OCI-LY7 (cell line): ENCODE data around the gene GOT1. TPM values are rescaled to one million over a fixed set of nuclear protein-coding genes. Genes with fewer than 3 reads are reported as not detected.

Source experiments
- BruUV-seq: library from RNA; stranded (reverse); fragments of 400-500 nt; replicated peaks from 2 replicates; lab custom pipeline; 2021; lab: Mats Ljungman, UMichigan
- CTCF ChIA-PET: fragments of 300-600 bp; sonication (Branson Sonifier 250); formaldehyde crosslinking; loops from one replicate; lab custom pipeline; 2022; ENCODE audit warnings: antibody characterized with exemption; ENCODE audit not compliant: unreplicated experiment; lab: Charles Lee
- POLR2A ChIA-PET: fragments of 300-600 bp; sonication (Branson Sonifier 250); formaldehyde crosslinking; loops from one replicate; lab custom pipeline; 2022; ENCODE audit warnings: antibody characterized with exemption; lab: Charles Lee
- DNase-seq: peaks from one replicate; pipeline ENCODE4 v3.0.0-alpha.2; 2015; ENCODE audit warnings: low spot score
- H2AFZ ChIP-seq: fragments of 200-600 bp; sonication (generic), shearing (Covaris generic); 2 replicates; pipeline ENCODE4 v1.6.1; 2014; ENCODE audit warnings: mild to moderate bottlenecking, antibody characterized with exemption, low read length, moderate library complexity
- H3K27ac ChIP-seq: fragments of 200-600 bp; sonication (generic); 2 replicates; pipeline ENCODE4 v1.5.1; 2014; ENCODE audit warnings: mixed run types, low read depth, mild to moderate bottlenecking, moderate library complexity, low read length, inconsistent platforms; ENCODE audit not compliant: poor library complexity, severe bottlenecking
- H3K36me3 ChIP-seq: fragments of 200-600 bp; sonication (generic); 2 replicates; pipeline ENCODE4 v1.6.1; 2014; ENCODE audit warnings: mild to moderate bottlenecking, antibody characterized with exemption, low read length, moderate library complexity, mixed read lengths; ENCODE audit not compliant: insufficient read depth
- H3K4me1 ChIP-seq: fragments of 200-600 bp; sonication (generic); 2 replicates; pipeline ENCODE4 v1.5.1; 2014; ENCODE audit warnings: mild to moderate bottlenecking, low read length; ENCODE audit not compliant: insufficient read depth, poor library complexity, severe bottlenecking
- H3K4me2 ChIP-seq: fragments of 200-600 bp; sonication (generic); 2 replicates; pipeline ENCODE4 v1.6.1; 2014; ENCODE audit warnings: mild to moderate bottlenecking, low read length
- H3K4me3 ChIP-seq: fragments of 200-600 bp; sonication (generic); 2 replicates; pipeline ENCODE4 v1.5.1; 2014; ENCODE audit warnings: mild to moderate bottlenecking, low read depth, low read length; ENCODE audit not compliant: poor library complexity, severe bottlenecking
- H3K79me2 ChIP-seq: fragments of 200-600 bp; sonication (generic); 2 replicates; pipeline ENCODE4 v1.6.1; 2016; ENCODE audit warnings: low read depth, mild to moderate bottlenecking, low read length, moderate library complexity, mixed read lengths; ENCODE audit not compliant: insufficient read depth
- H3K9me2 ChIP-seq: fragments of 200-600 bp; sonication (generic); 2 replicates; pipeline ENCODE4 v1.6.1; 2016; ENCODE audit warnings: mild to moderate bottlenecking, low read length, mixed read lengths; ENCODE audit not compliant: insufficient read depth
- H3K9me3 ChIP-seq: fragments of 200-600 bp; sonication (generic); 2 replicates; pipeline ENCODE4 v1.6.1; 2014; ENCODE audit warnings: mild to moderate bottlenecking, mixed run types, low read length, mixed read lengths
- H4K20me1 ChIP-seq: fragments of 200-600 bp; sonication (generic); 2 replicates; pipeline ENCODE4 v1.6.1; 2014; ENCODE audit warnings: mild to moderate bottlenecking, antibody characterized with exemption, low read length, moderate library complexity, mixed read lengths; ENCODE audit not compliant: insufficient read depth
- EZH2phosphoT487 ChIP-seq: fragments of 200-600 bp; sonication (generic); IDR thresholded peaks from 2 replicates; pipeline ENCODE4 v1.6.1; 2018; ENCODE audit warnings: low read depth, borderline replicate concordance, mild to moderate bottlenecking, mixed run types, antibody characterized with exemption, low read length, moderate library complexity, mixed read lengths
- intact Hi-C: fragments of 100-400 bp; cut with micrococcal nuclease; formaldehyde crosslinking; loops from one replicate; pipeline ENCODE4 v1.10.0; 2022; ENCODE audit not compliant: unreplicated experiment
- total RNA-seq, 2 experiments: library from RNA; depleted of rRNA in 1 of 2; stranded (reverse); fragments of >200 nt in 1 of 2; shearing (Covaris generic) in 1 of 2; gene quantifications; 2 replicates each; pipeline ENCODE4 v1.2.3, GENCODE V29; 2014 to 2022
- TF ChIP-seq, protein P1 (sequence below): fragments of 200-600 bp; sonication (generic); conservative IDR thresholded peaks from 2 replicates; pipeline ENCODE4 v1.5.1; 2014; ENCODE audit warnings: mild to moderate bottlenecking, antibody characterized with exemption, low read length, moderate library complexity, mixed read lengths

GOT1 gene
- total RNA-seq, 2 experiments from 2014 or later = 26.4 to 50.4 TPM

GRCh38 chr10:99443500-99443899, 13.1 kb upstream of the GOT1 start:
- H3K9me2 ChIP-seq = no peaks in the 10 kb centered on the region
- no peak overlapping the region for H3K4me3 ChIP-seq
- no peak overlapping the region for H3K27ac ChIP-seq
- H3K4me1 ChIP-seq = no peaks in the 10 kb centered on the region
- ChIA-PET POLR2A (no interaction called here), CTCF (no interaction called here)
- no peaks in the 10 kb centered on the region for H3K79me2 ChIP-seq
- no peak for DNase-seq
- H3K9me3 ChIP-seq = no peaks in the 10 kb centered on the region
- no TSS peak for BruUV-seq
- H2AFZ ChIP-seq = no peak overlapping the region
- TF ChIP-seq EZH2phosphoT487 = no peak
- TF ChIP-seq, protein P1, sequence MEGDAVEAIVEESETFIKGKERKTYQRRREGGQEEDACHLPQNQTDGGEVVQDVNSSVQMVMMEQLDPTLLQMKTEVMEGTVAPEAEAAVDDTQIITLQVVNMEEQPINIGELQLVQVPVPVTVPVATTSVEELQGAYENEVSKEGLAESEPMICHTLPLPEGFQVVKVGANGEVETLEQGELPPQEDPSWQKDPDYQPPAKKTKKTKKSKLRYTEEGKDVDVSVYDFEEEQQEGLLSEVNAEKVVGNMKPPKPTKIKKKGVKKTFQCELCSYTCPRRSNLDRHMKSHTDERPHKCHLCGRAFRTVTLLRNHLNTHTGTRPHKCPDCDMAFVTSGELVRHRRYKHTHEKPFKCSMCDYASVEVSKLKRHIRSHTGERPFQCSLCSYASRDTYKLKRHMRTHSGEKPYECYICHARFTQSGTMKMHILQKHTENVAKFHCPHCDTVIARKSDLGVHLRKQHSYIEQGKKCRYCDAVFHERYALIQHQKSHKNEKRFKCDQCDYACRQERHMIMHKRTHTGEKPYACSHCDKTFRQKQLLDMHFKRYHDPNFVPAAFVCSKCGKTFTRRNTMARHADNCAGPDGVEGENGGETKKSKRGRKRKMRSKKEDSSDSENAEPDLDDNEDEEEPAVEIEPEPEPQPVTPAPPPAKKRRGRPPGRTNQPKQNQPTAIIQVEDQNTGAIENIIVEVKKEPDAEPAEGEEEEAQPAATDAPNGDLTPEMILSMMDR = no peak
- no peaks in the 10 kb centered on the region for H3K36me3 ChIP-seq
- no peak overlapping the region for H3K4me2 ChIP-seq
- intact Hi-C loops = no loop called here
- H4K20me1 ChIP-seq = no peaks in the 10 kb centered on the region

DNA sequence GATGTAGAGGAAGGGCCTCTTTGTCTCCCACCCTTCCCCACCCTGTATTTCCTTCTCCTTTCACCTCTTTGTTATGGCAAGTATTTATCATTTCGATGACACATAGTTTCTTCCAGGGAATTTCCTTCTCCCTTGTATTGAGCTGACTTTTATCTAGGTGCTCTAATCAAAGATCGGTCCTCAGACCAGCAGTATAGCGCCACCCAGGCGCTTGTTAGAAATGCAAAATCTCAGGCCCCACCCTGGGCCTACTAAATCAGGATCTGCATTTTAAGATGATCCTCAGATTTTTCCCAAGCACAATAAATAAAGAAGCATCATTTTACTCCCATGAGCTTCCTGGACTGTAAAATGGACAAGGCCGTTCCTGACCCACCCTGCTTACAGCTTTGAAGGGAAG, 12.0 kb upstream of the GOT1 start:
- no peaks in the 10 kb centered on the region for H4K20me1 ChIP-seq
- no peaks in the 10 kb centered on the region for H3K79me2 ChIP-seq
- H3K9me2 ChIP-seq = no peaks in the 10 kb centered on the region
- H3K4me1 ChIP-seq = no peaks in the 10 kb centered on the region
- POLR2A ChIA-PET = interaction anchor here (0.7 kb wide), 1 partner anchor 99 kb away, joined by 7 read pairs; no protein-coding TSS in a partner anchor
- H3K4me3 ChIP-seq = no peak overlapping the region
- intact Hi-C loops = no loop called here
- H2AFZ ChIP-seq = no peak overlapping the region
- no peak for TF ChIP-seq EZH2phosphoT487
- TF ChIP-seq, protein P1 = no peak
- no TSS peak for BruUV-seq
- H3K27ac ChIP-seq = no peak overlapping the region
- H3K4me2 ChIP-seq = no peak overlapping the region
- CTCF ChIA-PET = no interaction called here
- DNase-seq = no peak
- H3K9me3 ChIP-seq = no peaks in the 10 kb centered on the region
- no peaks in the 10 kb centered on the region for H3K36me3 ChIP-seq

- no peaks in the 10 kb centered on the region for H3K9me3 ChIP-seq
- H3K36me3 ChIP-seq = no peaks in the 10 kb centered on the region
- H3K9me2 ChIP-seq = no peaks in the 10 kb centered on the region
- POLR2A ChIA-PET = interaction anchor here (0.6 kb wide), 3 partner anchors 14 to 51 kb away, joined by 3 to 5 read pairs (median 3); no protein-coding TSS in a partner anchor
- no peak overlapping the region for H3K4me3 ChIP-seq
- CTCF ChIA-PET = no interaction called here
- no peak overlapping the region for H3K4me2 ChIP-seq
- intact Hi-C loops = loop anchor here (5.0 to 10.0 kb wide), 3 partner anchors 108 to 296 kb away; partner anchors contain the start of genes COX15 and CUTC
- no peaks in the 10 kb centered on the region for H3K4me1 ChIP-seq
- H3K79me2 ChIP-seq = no peaks in the 10 kb centered on the region
- no TSS peak for BruUV-seq
- no peaks in the 10 kb centered on the region; the same call in none of the 2 replicates for H4K20me1 ChIP-seq
- H3K27ac ChIP-seq = no peak overlapping the region
- no peak overlapping the region for H2AFZ ChIP-seq
- TF ChIP-seq EZH2phosphoT487 = no peak
- TF ChIP-seq, protein P1 = no peak
- DNase-seq = no peak
Observed at GRCh38 chr10:99438890-99439289, 8.5 kb upstream of the GOT1 start.
